AG04449 (cell line): ENCODE data around the gene FKBP5.

ENCODE experiments used
- CTCF ChIA-PET: fragments of 350-600 bp; formaldehyde crosslinking; extraction: SDS; loops from one replicate; lab custom pipeline; 2021; ENCODE audit warnings: antibody characterized with exemption; lab: Yijun Ruan, JAX
- POLR2A ChIA-PET: fragments of 400-600, 350-600 bp; formaldehyde crosslinking; extraction: SDS; loops from one replicate; lab custom pipeline; 2020; ENCODE audit warnings: antibody characterized with exemption, inconsistent platforms; lab: Yijun Ruan, JAX
- DNase-seq: peaks from one replicate; pipeline ENCODE4 v3.0.0-alpha.2; 2010; ENCODE audit warnings: low read depth, low spot score
- H3K4me3 ChIP-seq: 2 replicates; pipeline ENCODE4 v1.5.1; 2011; ENCODE audit warnings: low read depth, mild to moderate bottlenecking, control low read depth, low read length
- TF ChIP-seq, protein P1 (sequence below): IDR thresholded peaks from one replicate; pipeline ENCODE4 v1.5.1; 2011; ENCODE audit warnings: mild to moderate bottlenecking, moderate library complexity, low read length, control low read depth, inconsistent platforms; ENCODE audit not compliant: insufficient read depth; ENCODE audit errors: missing control alignments

FKBP5 gene

DNA sequence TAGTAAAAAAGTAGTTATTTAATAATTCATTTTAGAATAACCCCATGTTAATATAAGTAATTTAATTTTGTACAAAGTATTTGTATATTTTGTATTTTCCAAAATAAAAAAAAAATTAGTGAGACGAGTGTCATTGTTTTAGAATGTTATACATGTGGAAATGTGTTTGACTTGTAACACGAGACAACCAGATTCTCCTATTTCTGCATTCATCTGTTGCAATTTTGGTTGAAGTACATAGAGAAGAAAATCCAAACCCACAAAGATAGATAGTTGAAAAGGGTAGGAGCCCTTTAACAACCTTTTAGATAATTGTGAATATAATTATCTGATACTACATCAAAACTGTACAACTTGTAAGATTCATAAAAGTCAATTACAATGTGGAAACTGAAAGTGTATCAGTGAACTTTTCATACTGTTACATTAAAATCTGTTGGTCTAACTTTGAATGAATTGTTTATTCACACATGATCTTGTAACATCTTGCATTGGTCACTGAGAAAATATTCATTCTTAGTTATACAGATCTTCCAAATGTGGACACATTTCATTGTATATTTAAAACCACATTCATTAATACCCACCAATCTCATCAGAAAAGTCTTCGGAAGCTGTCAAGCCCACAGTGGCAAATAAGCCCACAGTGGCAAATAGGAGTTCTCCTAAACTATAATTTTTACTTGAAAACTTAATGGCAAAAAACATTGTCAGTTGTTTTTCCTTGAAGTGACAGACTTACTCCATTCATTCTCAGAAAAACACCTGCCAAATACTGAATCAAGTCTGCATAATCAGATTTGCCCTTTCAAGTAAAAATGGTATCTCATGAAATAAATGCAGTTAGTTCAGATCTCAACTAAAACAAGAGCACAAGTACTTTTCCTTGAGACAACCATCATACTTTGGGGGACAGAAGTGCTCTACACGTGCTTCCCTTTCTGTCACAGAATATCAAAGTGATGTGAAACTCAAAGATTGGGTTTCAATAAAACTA, 52.8 kb downstream of the FKBP5 start:
- POLR2A ChIA-PET = no interaction called here
- CTCF ChIA-PET = interaction anchor here (2.4 kb wide), 1 partner anchor 11 kb away, joined by 10 read pairs; no protein-coding TSS in a partner anchor
- no peak for DNase-seq
- TF ChIP-seq, protein P1, sequence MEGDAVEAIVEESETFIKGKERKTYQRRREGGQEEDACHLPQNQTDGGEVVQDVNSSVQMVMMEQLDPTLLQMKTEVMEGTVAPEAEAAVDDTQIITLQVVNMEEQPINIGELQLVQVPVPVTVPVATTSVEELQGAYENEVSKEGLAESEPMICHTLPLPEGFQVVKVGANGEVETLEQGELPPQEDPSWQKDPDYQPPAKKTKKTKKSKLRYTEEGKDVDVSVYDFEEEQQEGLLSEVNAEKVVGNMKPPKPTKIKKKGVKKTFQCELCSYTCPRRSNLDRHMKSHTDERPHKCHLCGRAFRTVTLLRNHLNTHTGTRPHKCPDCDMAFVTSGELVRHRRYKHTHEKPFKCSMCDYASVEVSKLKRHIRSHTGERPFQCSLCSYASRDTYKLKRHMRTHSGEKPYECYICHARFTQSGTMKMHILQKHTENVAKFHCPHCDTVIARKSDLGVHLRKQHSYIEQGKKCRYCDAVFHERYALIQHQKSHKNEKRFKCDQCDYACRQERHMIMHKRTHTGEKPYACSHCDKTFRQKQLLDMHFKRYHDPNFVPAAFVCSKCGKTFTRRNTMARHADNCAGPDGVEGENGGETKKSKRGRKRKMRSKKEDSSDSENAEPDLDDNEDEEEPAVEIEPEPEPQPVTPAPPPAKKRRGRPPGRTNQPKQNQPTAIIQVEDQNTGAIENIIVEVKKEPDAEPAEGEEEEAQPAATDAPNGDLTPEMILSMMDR = no peak
- no peak overlapping the region for H3K4me3 ChIP-seq

DNA sequence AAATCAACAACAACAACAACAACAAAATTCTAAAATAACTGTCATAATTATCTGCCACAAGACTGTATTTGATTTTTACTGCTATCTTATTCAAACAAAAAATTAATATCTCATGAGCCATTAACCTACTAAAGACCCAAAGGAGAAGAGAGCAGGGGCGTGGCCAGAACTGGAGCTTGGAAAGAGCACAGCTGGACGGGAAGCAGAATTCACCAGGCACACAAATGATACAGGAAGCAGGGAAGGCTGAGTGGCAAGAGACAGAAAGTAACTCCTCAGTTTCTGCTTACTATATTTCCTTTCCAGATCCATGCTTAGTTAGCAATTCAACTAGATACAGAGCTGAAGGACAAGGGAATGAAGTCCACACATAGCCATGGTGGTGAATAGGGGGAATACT, 54.4 kb downstream of the FKBP5 start:
- ChIA-PET CTCF (interaction anchor here (1.1 to 1.9 kb wide), 3 partner anchors 9 to 32 kb away, joined by 5 to 6 read pairs (median 6); no protein-coding TSS in a partner anchor), POLR2A (no interaction called here)
- H3K4me3 ChIP-seq = no peak overlapping the region
- TF ChIP-seq, protein P1 = no peak
- no peak for DNase-seq

DNA sequence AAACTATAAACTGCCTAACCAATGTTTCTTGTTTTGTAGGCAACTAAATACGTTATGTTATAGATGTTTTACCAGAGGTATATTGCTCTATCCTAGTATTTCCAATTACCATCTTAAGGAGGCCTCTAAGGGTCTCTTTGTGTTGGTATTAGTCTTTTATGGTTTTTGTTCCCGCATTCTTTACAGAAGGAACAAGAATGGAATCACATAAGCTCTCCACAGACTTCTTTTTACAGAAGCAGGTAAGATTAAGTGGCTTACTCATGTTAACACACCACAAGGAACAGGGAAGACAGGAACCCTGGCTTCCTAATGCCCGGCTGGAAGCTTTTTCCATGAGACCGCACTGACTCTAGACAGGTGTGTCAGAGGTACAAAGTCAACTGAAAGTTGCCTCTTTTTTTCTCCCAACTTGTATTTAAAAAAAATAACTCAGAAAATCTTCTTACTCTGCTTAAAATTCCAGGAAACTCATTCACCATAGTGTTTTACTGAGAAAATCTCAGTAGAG, 55.1 kb downstream of the FKBP5 start:
- POLR2A ChIA-PET = no interaction called here
- DNase-seq = no peak
- CTCF ChIA-PET = interaction anchor here (1.1 to 2.0 kb wide), 4 partner anchors 8 to 103 kb away, joined by 5 to 10 read pairs (median 6); partner anchors contain the start of gene ARMC12
- TF ChIP-seq, protein P1 = no peak
- no peak overlapping the region for H3K4me3 ChIP-seq

DNA sequence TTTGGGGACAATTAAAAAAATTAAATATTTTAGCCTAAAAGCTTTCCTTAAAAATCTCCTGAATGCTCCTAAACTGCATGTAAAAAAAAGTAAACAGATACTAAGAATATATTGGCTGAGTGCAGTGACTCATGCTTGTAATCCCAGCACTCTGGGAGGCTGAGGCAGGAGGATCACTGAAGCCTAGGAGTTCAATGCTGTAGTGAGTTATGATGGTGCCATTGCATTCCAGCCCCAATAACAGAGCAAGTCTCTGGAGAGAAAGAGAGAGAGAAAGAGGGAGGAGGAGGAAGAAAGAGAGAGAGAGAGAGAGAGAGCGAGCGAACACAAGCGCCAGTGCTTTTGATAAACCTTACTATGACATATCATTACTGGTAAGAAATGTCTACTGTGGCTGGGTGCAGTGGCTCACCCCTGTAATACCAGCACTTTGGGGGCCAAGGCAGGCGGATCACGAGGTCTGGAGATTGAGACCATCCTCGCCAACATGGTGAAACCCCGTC, 58.8 kb downstream of the FKBP5 start:
- TF ChIP-seq, protein P1 = no peak
- DNase-seq = no peak
- POLR2A ChIA-PET = no interaction called here
- CTCF ChIA-PET = interaction anchor here (1.2 to 2.0 kb wide), 2 partner anchors 8 to 107 kb away, joined by 3 to 8 read pairs; partner anchors contain the start of gene ARMC12
- H3K4me3 ChIP-seq = no peak overlapping the region

DNA sequence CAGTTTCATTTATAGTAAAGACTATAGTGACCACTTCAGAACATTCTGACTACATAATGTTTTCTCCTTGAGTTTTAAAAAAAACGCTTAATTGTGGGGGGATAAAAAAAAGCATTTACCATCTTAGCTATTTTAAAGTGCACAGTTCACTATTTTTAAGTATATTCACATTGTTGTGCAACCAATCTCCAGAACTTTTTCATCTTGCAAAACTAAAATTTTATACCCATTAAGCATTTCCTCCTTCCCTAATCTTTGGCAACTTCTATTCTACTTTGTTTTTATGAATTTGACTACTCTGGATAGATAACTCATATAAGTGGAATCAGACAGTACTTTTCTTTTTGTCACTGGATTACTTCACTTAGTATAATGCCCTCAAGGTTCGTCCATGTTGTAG, 62.3 kb downstream of the FKBP5 start:
- no peak for DNase-seq
- TF ChIP-seq, protein P1 = no peak
- CTCF ChIA-PET = interaction anchor here (0.7 to 6.7 kb wide), 9 partner anchors 8 to 111 kb away, joined by 3 to 45 read pairs (median 4); no protein-coding TSS in a partner anchor
- no peak overlapping the region for H3K4me3 ChIP-seq
- POLR2A ChIA-PET = interaction anchor here (0.5 kb wide), 1 partner anchor 830 kb away, joined by 4 read pairs; no protein-coding TSS in a partner anchor
